Mesenchymal stem cell (in vitro differentiated cells and primary cell): ENCODE measurements around the gene UTS2R.

Experiments used
- DNase-seq: peaks from one replicate; pipeline ENCODE4 v3.0.0-alpha.2; 2013
- H2AFZ ChIP-seq: one replicate; pipeline ENCODE4 v1.6.1; 2013; ENCODE audit warnings: low read depth, mild to moderate bottlenecking, control low read depth, inconsistent platforms, low read length, moderate library complexity
- H2AK5ac ChIP-seq: 2 replicates; pipeline ENCODE4 v1.6.1; 2013; ENCODE audit warnings: low read length, moderate library complexity, mild to moderate bottlenecking, inconsistent platforms; ENCODE audit not compliant: severe bottlenecking
- H2BK120ac ChIP-seq: one replicate; pipeline ENCODE4 v1.6.1; 2013; ENCODE audit warnings: low read depth, mild to moderate bottlenecking, inconsistent platforms, low read length, moderate library complexity
- H2BK12ac ChIP-seq, 2 experiments: one replicate each; pipeline ENCODE4 v1.6.1; 2013; ENCODE audit warnings: inconsistent platforms in 2 of 2, low read length in 2 of 2, mild to moderate bottlenecking in 2 of 2, moderate library complexity in 2 of 2, control low read depth in 1 of 2
- H2BK15ac ChIP-seq: one replicate; pipeline ENCODE4 v1.6.1; 2013; ENCODE audit warnings: mild to moderate bottlenecking, low read depth, inconsistent platforms; ENCODE audit not compliant: poor library complexity, severe bottlenecking
- H2BK5ac ChIP-seq: 2 replicates; pipeline ENCODE4 v1.6.1; 2013; ENCODE audit warnings: low read depth, mild to moderate bottlenecking, low read length, control low read depth, inconsistent platforms; ENCODE audit not compliant: poor library complexity, severe bottlenecking
- H3K14ac ChIP-seq, 2 experiments: one replicate each; pipeline ENCODE4 v1.6.1; 2013; ENCODE audit warnings: inconsistent platforms in 2 of 2, low read length in 2 of 2, control low read depth in 1 of 2, mild to moderate bottlenecking in 1 of 2, moderate library complexity in 1 of 2
- H3K18ac ChIP-seq, 2 experiments: one replicate each; pipeline ENCODE4 v1.6.1; 2013; ENCODE audit warnings: inconsistent platforms in 2 of 2, low read length in 2 of 2, control low read depth in 1 of 2, low read depth in 1 of 2, mild to moderate bottlenecking in 1 of 2
- H3K23ac ChIP-seq, 2 experiments: one replicate each; pipeline ENCODE4 v1.6.1; 2013; ENCODE audit warnings: inconsistent platforms in 2 of 2, low read length in 2 of 2, mild to moderate bottlenecking in 2 of 2, moderate library complexity in 2 of 2, control low read depth in 1 of 2
- H3K27ac ChIP-seq: 2 replicates; pipeline ENCODE4 v1.5.1; 2013; ENCODE audit warnings: mild to moderate bottlenecking, moderate library complexity, low read length, control low read depth, inconsistent platforms; ENCODE audit not compliant: poor library complexity, severe bottlenecking
- H3K27me3 ChIP-seq, 2 experiments: 2 replicates each; pipeline versions ENCODE4 v1.6.1 to v1.7.0; 2013; ENCODE audit warnings: low read length in 2 of 2, mild to moderate bottlenecking in 2 of 2, moderate library complexity in 2 of 2, control low read depth in 1 of 2, inconsistent platforms in 1 of 2; ENCODE audit not compliant: control insufficient read depth in 1 of 2, insufficient read depth in 1 of 2
- H3K36me3 ChIP-seq, 2 experiments: 2 replicates each; pipeline versions ENCODE4 v1.6.1 to v1.7.0; 2013; ENCODE audit warnings: low read length in 2 of 2, control low read depth in 1 of 2, inconsistent platforms in 1 of 2, low read depth in 1 of 2, mild to moderate bottlenecking in 1 of 2; ENCODE audit not compliant: insufficient read depth in 2 of 2, control insufficient read depth in 1 of 2
- H3K4ac ChIP-seq, 2 experiments: one replicate each; pipeline ENCODE4 v1.6.1; 2013; ENCODE audit warnings: inconsistent platforms in 2 of 2, low read length in 2 of 2, mild to moderate bottlenecking in 2 of 2, moderate library complexity in 2 of 2, control low read depth in 1 of 2, low read depth in 1 of 2
- H3K4me1 ChIP-seq: 2 replicates; pipeline ENCODE4 v1.6.1; 2013; ENCODE audit warnings: low read depth, low read length, control low read depth; ENCODE audit not compliant: control insufficient read depth, insufficient read depth
- H3K4me2 ChIP-seq: 2 replicates; pipeline ENCODE4 v1.6.1; 2013; ENCODE audit warnings: low read length, mild to moderate bottlenecking, inconsistent platforms; ENCODE audit not compliant: poor library complexity, severe bottlenecking
- H3K4me3 ChIP-seq, 2 experiments: 2 replicates each; pipeline versions ENCODE4 v1.5.1 to v1.7.0; 2013; ENCODE audit warnings: low read length in 2 of 2, mild to moderate bottlenecking in 2 of 2, control low read depth in 1 of 2, low read depth in 1 of 2; ENCODE audit not compliant: insufficient read depth in 1 of 2
- H3K79me1 ChIP-seq: replicated peaks from 2 replicates; pipeline ENCODE4 v1.6.1; 2013; ENCODE audit warnings: mild to moderate bottlenecking, control low read depth, low read length, inconsistent platforms; ENCODE audit not compliant: poor library complexity, severe bottlenecking
- H3K9ac ChIP-seq: 2 replicates; pipeline ENCODE4 v1.7.0; 2013; ENCODE audit warnings: mild to moderate bottlenecking, low read length, moderate library complexity
- H3K9me3 ChIP-seq: 2 replicates; pipeline ENCODE4 v1.7.0; 2013; ENCODE audit warnings: mild to moderate bottlenecking, low read length; ENCODE audit not compliant: control insufficient read depth
- H4K8ac ChIP-seq: one replicate; pipeline ENCODE4 v1.6.1; 2013; ENCODE audit warnings: inconsistent platforms, mild to moderate bottlenecking, low read length, moderate library complexity
- H4K91ac ChIP-seq: one replicate; pipeline ENCODE4 v1.6.1; 2013; ENCODE audit warnings: mild to moderate bottlenecking, low read length, inconsistent platforms
- WGBS: methylation state at CpG from one replicate; pipeline ENCODE4 v1.1.7; 2013; ENCODE audit warnings: mixed read lengths; 5-methylcytosine and 5-hydroxymethylcytosine counted together

The UTS2R gene

GRCh38 chr17:82412535-82413520, 41.3 kb downstream of the UTS2R start:
- no peak overlapping the region for H2BK120ac ChIP-seq
- no peak overlapping the region for H2BK5ac ChIP-seq
- no peaks in the 10 kb centered on the region for H3K27me3 ChIP-seq
- H4K8ac ChIP-seq = no peak overlapping the region
- no peak overlapping the region for H4K91ac ChIP-seq
- no peak for DNase-seq
- no peaks in the 10 kb centered on the region for H3K9me3 ChIP-seq
- no peak overlapping the region for H3K27ac ChIP-seq
- peak overlapping the region in 1 of 2 experiments; percentile 7 for H3K4me3 ChIP-seq
- H2BK12ac ChIP-seq = no peak overlapping the region
- no peak overlapping the region for H2BK15ac ChIP-seq
- no peak overlapping the region for H3K4ac ChIP-seq
- H3K14ac ChIP-seq = no peak overlapping the region
- H3K79me1 ChIP-seq = peaks cover 24% of the 10 kb centered on the region
- H3K4me1 ChIP-seq = peaks cover 30% of the 10 kb centered on the region
- no peak overlapping the region for H3K18ac ChIP-seq
- no peak overlapping the region for H2AK5ac ChIP-seq
- no peak overlapping the region for H3K4me2 ChIP-seq
- H3K9ac ChIP-seq = no peak overlapping the region
- 94% methylated on average over 26 of the region's 29 CpGs for WGBS
- no peak overlapping the region for H2AFZ ChIP-seq
- peaks cover 12 to 23% of the 10 kb centered on the region in 2 experiments for H3K36me3 ChIP-seq
- no peak overlapping the region for H3K23ac ChIP-seq

DNA sequence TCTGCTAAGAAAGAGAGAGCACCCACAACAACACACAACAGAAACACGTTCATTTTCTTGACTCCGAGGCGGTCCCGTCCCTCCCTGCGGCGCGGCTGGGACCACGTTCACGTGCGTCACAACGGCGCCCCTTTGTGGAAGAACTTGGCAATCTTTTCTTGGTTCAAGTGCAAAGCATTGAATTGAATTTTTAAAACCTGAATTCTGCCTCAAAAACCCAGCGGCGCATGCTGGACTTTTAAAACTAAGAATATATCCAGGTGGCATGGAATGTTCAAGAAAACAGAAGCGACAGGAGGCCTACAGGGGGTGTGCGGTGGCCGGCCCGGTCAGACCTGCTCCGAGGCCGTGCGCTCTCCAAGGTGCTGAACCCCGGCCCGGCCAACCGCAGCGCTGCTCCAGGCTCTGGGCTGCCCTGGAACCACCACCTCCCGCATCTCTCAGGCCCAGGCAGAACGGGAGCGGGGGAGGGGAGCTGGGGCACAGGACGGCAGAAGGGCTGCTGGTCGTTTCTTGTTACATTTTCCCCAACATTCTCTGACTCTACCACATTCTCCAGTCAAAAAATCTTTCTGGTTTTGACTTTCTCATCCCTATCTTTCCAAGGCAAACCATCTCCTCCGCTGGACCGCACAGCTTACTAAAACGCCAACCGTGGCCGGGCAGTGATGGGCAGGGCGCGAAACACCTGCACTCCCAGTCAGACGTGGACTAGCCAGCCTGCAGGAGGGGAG, 43.1 kb downstream of the UTS2R start:
- Histone ChIP-seq H3K4me3 (no peak overlapping the region), H3K4me2 (no peak overlapping the region), H3K9me3 (no peaks in the 10 kb centered on the region), H2BK120ac (no peak overlapping the region), H3K23ac (no peak overlapping the region), H3K4ac (no peak overlapping the region), H3K79me1 (peaks cover 24% of the 10 kb centered on the region), H2BK12ac (no peak overlapping the region), H3K9ac (peak overlapping the region; percentile 15), H3K27me3 (no peaks in the 10 kb centered on the region), H2AK5ac (no peak overlapping the region), H3K27ac (no peak overlapping the region), H3K4me1 (peaks cover 23% of the 10 kb centered on the region), H2BK15ac (no peak overlapping the region), H4K91ac (no peak overlapping the region), H2BK5ac (no peak overlapping the region), H3K14ac (no peak overlapping the region), H3K36me3 (peaks cover 8 to 18% of the 10 kb centered on the region in 2 experiments), H2AFZ (no peak overlapping the region), H4K8ac (no peak overlapping the region), H3K18ac (no peak overlapping the region)
- WGBS = 27% methylated on average over 37 of the region's 38 CpGs
- DNase-seq = peak; percentile 70

GRCh38 chr17:82415336-82415735, 43.8 kb downstream of the UTS2R start:
- 94% methylated on average over 26 of the region's 26 CpGs for WGBS
- Histone ChIP-seq H2AK5ac (no peak overlapping the region), H2BK12ac (no peak overlapping the region), H2BK120ac (no peak overlapping the region), H2BK5ac (no peak overlapping the region), H4K8ac (no peak overlapping the region), H3K36me3 (peaks cover 8 to 16% of the 10 kb centered on the region in 2 experiments), H3K27me3 (no peaks in the 10 kb centered on the region), H4K91ac (no peak overlapping the region), H3K18ac (no peak overlapping the region), H2BK15ac (no peak overlapping the region), H3K23ac (no peak overlapping the region), H3K4me1 (peaks cover 21% of the 10 kb centered on the region), H2AFZ (no peak overlapping the region), H3K4me2 (no peak overlapping the region), H3K14ac (no peak overlapping the region), H3K27ac (no peak overlapping the region), H3K79me1 (peaks cover 27% of the 10 kb centered on the region), H3K9me3 (no peaks in the 10 kb centered on the region), H3K9ac (no peak overlapping the region), H3K4me3 (no peak overlapping the region), H3K4ac (no peak overlapping the region)
- DNase-seq = no peak

DNA sequence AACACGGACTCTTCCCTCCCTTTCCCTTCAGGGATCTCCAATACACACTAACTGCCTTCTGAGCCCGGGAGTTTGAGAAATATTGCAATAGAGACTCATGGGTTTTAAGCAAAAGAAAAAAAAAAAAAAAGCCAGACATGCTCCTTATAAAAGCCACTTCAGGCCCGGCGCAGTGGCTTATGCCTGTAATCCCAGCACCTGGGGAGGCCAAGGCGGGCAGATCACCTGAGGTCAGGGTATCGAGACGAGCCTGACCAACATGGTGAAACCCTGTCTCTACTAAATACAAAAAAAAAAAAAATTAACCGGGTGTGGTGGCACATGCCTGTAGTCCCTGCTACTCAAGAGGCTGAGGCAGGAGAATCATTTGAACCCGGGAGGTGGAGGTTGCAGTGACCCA, 44.2 kb downstream of the UTS2R start:
- Histone ChIP-seq H2BK120ac (no peak overlapping the region), H2BK5ac (no peak overlapping the region), H3K14ac (no peak overlapping the region), H3K27me3 (no peaks in the 10 kb centered on the region), H3K9ac (no peak overlapping the region), H4K91ac (no peak overlapping the region), H3K9me3 (no peaks in the 10 kb centered on the region), H2AFZ (no peak overlapping the region), H3K36me3 (peaks cover 9 to 20% of the 10 kb centered on the region in 2 experiments), H3K4me1 (peaks cover 21% of the 10 kb centered on the region), H3K27ac (no peak overlapping the region), H3K4ac (no peak overlapping the region), H2BK12ac (no peak overlapping the region), H3K4me3 (no peak overlapping the region), H3K79me1 (peaks cover 28% of the 10 kb centered on the region), H2BK15ac (no peak overlapping the region), H3K4me2 (no peak overlapping the region), H3K18ac (no peak overlapping the region), H4K8ac (no peak overlapping the region), H3K23ac (no peak overlapping the region), H2AK5ac (no peak overlapping the region)
- DNase-seq = no peak
- WGBS = over 99% methylated on average over 9 of the region's 9 CpGs
